Stomach (tissue), 9 donors: ENCODE results near the gene WDR44. TPM values are rescaled to one million over a fixed set of nuclear protein-coding genes. Genes with fewer than 3 reads are reported as not detected.

Experiments used
- DNase-seq, 2 donors: peaks; one replicate each; pipeline versions ENCODE4 v3.0.0 to v3.0.0-alpha.2; 2013 to 2019
- H3K27ac ChIP-seq, 5 donors: fragments of 200-600 bp in 4 of 5; sonication (generic) in 4 of 5; one replicate each; pipeline ENCODE4 v1.5.1; 2013 to 2019; ENCODE audit warnings: mild to moderate bottlenecking in 1 of 5, moderate library complexity in 1 of 5
- H3K27me3 ChIP-seq, 3 donors: fragments of 200-600 bp; sonication (generic); one replicate each; pipeline ENCODE4 v1.5.1; 2017 to 2019; ENCODE audit warnings: mixed run types in 1 of 3
- H3K36me3 ChIP-seq, 4 donors: fragments of 200-600 bp; sonication (generic); 1 replicate in 3 of 4; 2 replicates in 1 of 4; pipeline ENCODE4 v1.5.1; 2016 to 2019
- H3K4me1 ChIP-seq, 4 donors: fragments of 200-600 bp; sonication (generic); one replicate each; pipeline ENCODE4 v1.5.1; 2016 to 2019
- H3K4me3 ChIP-seq, 4 donors: fragments of 200-600 bp; sonication (generic) in 3 of 4; one replicate each; pipeline ENCODE4 v1.5.1; 2016 to 2019; ENCODE audit warnings: mild to moderate bottlenecking in 1 of 4
- H3K9me3 ChIP-seq, 4 donors: fragments of 200-600 bp; sonication (generic); one replicate each; pipeline ENCODE4 v1.5.1; 2016 to 2019
- CTCF ChIP-seq, 7 experiments: fragments of 450-650 bp in 4 of 7; fragments of 200-600 bp in 3 of 7; sonication (generic) in 3 of 7; IDR thresholded peaks; one replicate each; pipeline ENCODE4 v1.5.1; 2016 to 2019; ENCODE audit warnings: antibody characterized with exemption in 7 of 7, control low read depth in 2 of 7, mild to moderate bottlenecking in 1 of 7
- EP300 ChIP-seq: sonication (generic); formaldehyde crosslinking; IDR thresholded peaks from one replicate; pipeline ENCODE4 v1.6.1; 2017; ENCODE audit warnings: antibody characterized with exemption
- POLR2A ChIP-seq, 4 donors: fragments of 450-650 bp; IDR thresholded peaks; one replicate each; pipeline ENCODE4 v1.6.1; 2016; ENCODE audit warnings: antibody characterized with exemption in 4 of 4, control low read depth in 2 of 4, mild to moderate bottlenecking in 1 of 4, moderate library complexity in 1 of 4
- POLR2AphosphoS5 ChIP-seq, 3 donors: sonication (generic); formaldehyde crosslinking; IDR thresholded peaks; one replicate each; pipeline ENCODE4 v1.6.1; 2016; ENCODE audit warnings: antibody characterized with exemption in 3 of 3
- WGBS, 5 donors: extraction: QIAGEN DNeasy Blood & Tissue Kit in 3 of 5; methylation state at CpG; one replicate each; pipeline versions ENCODE4 v1.1.5 to v1.1.7; 2013 to 2018; 5-methylcytosine and 5-hydroxymethylcytosine counted together
- intact Hi-C: fragments of 100-400 bp; cut with DNase I; formaldehyde crosslinking; loops from one replicate; pipeline ENCODE4 v1.15.1; 2023; ENCODE audit warnings: low total_unique reads
- polyA plus RNA-seq, 3 donors: library from polyadenylated mRNA; stranded (reverse); fragments of 200-250 nt; gene quantifications; one replicate each; pipeline ENCODE4 v1.2.3, GENCODE V29; 2013
- total RNA-seq, 5 donors: library from RNA; depleted of rRNA; stranded (reverse); fragments of >200 nt; gene quantifications; one replicate each; pipeline versions ENCODE4 v1.1.0 to v1.2.3, GENCODE V29; 2014 to 2016
- donor health status: healthy with polysubstance abuse.
- donor health status: Bipolar disorder and iron deficiency.
- donor health status: healthy.

Gene WDR44
- total and polyA plus RNA-seq, 8 donors = 4.1 to 40.1 (median 8.7) TPM

- H3K4me3 ChIP-seq = no peak overlapping the region
- 38 to 57% (median 48%) methylated on average over 3 of the region's 3 CpGs for WGBS, 5 donors
- intact Hi-C loops = no loop called here
- DNase-seq = no peak
- no peaks in the 10 kb centered on the region for H3K27me3 ChIP-seq
- TF ChIP-seq EP300 (no peak), POLR2A (IDR thresholded peaks at IDR 0.05) (no peak), CTCF (IDR thresholded peaks at IDR 0.05) (no peak), POLR2AphosphoS5 (IDR thresholded peaks at IDR 0.05) (no peak)
- H3K36me3 ChIP-seq = no peaks in the 10 kb centered on the region
- no peak overlapping the region for H3K27ac ChIP-seq
- peaks cover 0 to 21% (median 10%) of the 10 kb centered on the region in 4 donors for H3K4me1 ChIP-seq
- H3K9me3 ChIP-seq = no peaks in the 10 kb centered on the region
Observed at GRCh38 chrX:118360429-118361125, 14.7 kb downstream of the WDR44 start.

- Histone ChIP-seq H3K36me3 (no peaks in the 10 kb centered on the region), H3K4me3 (no peak overlapping the region), H3K27ac (no peak overlapping the region), H3K27me3 (no peaks in the 10 kb centered on the region), H3K4me1 (peaks cover 0 to 19% (median 3%) of the 10 kb centered on the region in 4 donors), H3K9me3 (no peaks in the 10 kb centered on the region)
- TF ChIP-seq POLR2AphosphoS5 (IDR thresholded peaks at IDR 0.05) = no peak
- no peak for TF ChIP-seq CTCF (IDR thresholded peaks at IDR 0.05)
- TF ChIP-seq POLR2A (IDR thresholded peaks at IDR 0.05) = no peak
- TF ChIP-seq EP300 = no peak
- intact Hi-C loops = no loop called here
- no peak for DNase-seq
Observed at GRCh38 chrX:118364261-118364660, 18.4 kb downstream of the WDR44 start.

DNA sequence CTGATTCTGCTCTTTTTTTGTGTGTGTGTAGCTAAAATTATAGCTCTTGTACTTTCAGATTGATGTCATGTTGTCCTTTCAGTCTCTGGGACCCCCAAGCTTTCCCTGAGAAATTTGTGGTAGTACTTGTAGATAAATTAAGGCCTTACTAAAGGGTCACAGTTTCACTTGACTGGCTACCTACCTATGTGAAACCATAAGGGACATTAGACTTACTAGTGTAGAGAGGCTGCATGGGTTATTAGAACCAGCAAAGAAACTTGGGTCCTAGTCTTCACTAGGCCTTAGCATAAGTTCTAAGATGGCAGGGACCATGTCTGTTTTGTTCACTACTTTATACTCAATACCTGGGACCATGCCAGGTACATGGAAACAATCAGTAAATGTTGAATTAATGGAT lies 21.4 kb downstream of the WDR44 start:
- Histone ChIP-seq H3K27me3 (no peaks in the 10 kb centered on the region), H3K27ac (no peak overlapping the region), H3K9me3 (no peaks in the 10 kb centered on the region), H3K36me3 (no peaks in the 10 kb centered on the region), H3K4me1 (peaks cover 0 to 10% (median 0%) of the 10 kb centered on the region in 4 donors), H3K4me3 (no peak overlapping the region)
- intact Hi-C loops = no loop called here
- no peak for TF ChIP-seq POLR2AphosphoS5 (IDR thresholded peaks at IDR 0.05)
- TF ChIP-seq CTCF (IDR thresholded peaks at IDR 0.05) = no peak
- TF ChIP-seq POLR2A (IDR thresholded peaks at IDR 0.05) = no peak
- TF ChIP-seq EP300 = no peak
- no peak for DNase-seq

GRCh38 chrX:118368398-118368797 lies 22.5 kb downstream of the WDR44 start:
- Histone ChIP-seq H3K27ac (no peak overlapping the region), H3K4me3 (no peak overlapping the region), H3K4me1 (peaks cover 0 to 10% (median 4%) of the 10 kb centered on the region in 4 donors), H3K36me3 (no peaks in the 10 kb centered on the region), H3K27me3 (no peaks in the 10 kb centered on the region), H3K9me3 (no peaks in the 10 kb centered on the region)
- DNase-seq = no peak
- intact Hi-C loops = no loop called here
- 79 to 97% (median 88%) methylated on average over 4 of the region's 4 CpGs for WGBS, 5 donors
- no peak for TF ChIP-seq EP300
- no peak for TF ChIP-seq POLR2AphosphoS5 (IDR thresholded peaks at IDR 0.05)
- TF ChIP-seq CTCF (IDR thresholded peaks at IDR 0.05) = no peak
- TF ChIP-seq POLR2A (IDR thresholded peaks at IDR 0.05) = no peak
